HG03442 (cell line): ENCODE results near the gene CIT.
"Not testable (repeated sequence)": the region's sequence is repeated elsewhere in the genome, so short reads cannot be mapped to it uniquely, and the experiment has no call there.

Source experiments
- ATAC-seq: cut with Tn5 transposase; IDR thresholded peaks from one replicate; pipeline ENCODE4 v1.9.1; 2021; ENCODE audit warnings: mild to moderate bottlenecking, moderate library complexity; ENCODE audit not compliant: unreplicated experiment

CIT gene

DNA sequence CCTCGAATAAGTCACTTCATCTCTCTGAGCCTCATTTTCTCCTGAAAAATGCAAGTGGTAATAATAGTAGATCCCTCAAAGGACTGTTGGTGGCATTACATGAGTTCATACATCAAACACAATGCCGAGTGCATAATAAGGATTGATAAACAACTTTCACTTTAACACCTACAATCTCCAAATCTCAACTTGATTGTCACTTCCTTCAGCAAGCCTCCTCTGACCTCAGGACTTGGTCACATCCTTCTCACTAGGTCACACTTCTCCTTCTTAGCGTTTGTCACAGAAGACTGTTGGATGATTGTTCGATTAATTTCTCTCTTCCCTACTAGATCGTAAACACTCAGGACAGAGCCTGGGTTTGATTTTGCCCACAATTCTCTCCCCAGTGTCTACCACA is 217.0 kb downstream of the CIT start:
- no peak for ATAC-seq

DNA sequence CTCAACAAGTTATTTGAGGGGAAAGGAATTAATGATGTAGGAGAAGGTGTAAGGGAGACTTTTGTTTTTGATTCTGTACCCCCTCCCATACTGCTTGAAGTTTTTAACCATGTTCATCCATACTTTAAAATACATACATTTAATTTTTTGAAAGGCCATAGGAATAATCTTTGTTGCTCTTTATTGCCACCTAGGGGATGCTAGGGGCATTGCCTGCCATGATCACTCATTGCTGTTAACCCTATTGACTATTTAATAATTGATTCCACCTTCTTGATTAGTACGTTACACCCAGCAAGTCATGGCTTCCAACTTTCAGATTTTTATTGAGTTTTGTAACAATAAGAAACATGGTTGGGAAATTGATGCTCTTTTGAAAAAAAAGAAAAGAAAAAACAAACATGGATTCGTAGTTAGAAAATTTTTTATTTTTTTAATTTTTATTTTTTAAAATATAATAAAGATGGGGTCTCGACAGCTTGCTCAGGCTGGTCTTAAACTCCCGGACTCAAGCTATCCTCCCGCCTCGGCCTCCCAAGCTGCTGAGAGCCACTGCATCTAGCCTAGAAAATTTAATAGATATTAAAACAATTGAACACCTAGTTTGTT is 217.7 kb downstream of the CIT start:
- ATAC-seq, result no peak

DNA sequence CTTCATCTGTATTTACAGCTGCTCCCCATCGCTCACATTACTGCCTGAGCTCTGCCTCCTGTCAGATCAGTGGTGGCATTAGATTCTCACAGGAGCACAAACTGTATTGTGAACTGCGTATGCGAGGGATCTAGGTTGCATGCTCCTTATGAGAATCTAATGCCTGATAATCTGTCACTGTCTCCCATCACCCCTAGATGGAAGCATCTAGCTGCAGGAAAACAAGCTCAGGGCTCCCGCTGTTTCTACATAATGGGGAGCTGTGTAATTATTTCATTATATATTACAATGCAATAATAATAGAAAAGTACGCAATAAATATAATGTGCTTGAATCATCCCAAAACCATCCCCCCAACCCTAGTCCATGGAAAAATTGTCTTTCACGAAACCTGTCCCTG is 219.0 kb downstream of the CIT start:
- ATAC-seq, result not testable (repeated sequence)

DNA sequence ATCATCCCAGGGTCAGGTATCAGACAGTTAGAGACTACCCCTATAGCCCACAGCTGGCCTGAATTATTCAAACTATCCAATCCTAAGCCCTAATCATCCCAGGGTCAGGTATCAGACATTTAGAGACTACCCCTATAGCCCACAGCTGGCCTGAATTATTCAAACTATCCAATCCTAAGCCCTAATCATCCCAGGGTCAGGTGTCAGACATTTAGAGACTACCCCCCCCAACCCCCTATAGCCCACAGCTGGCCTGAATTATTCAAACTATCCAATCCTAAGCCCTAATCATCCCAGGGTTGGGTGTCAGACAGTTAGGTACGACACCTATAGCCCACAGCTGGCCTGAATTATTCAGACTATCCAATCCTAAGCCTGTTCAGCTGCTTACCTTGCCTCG is 220.1 kb downstream of the CIT start:
- not testable (repeated sequence) for ATAC-seq

DNA sequence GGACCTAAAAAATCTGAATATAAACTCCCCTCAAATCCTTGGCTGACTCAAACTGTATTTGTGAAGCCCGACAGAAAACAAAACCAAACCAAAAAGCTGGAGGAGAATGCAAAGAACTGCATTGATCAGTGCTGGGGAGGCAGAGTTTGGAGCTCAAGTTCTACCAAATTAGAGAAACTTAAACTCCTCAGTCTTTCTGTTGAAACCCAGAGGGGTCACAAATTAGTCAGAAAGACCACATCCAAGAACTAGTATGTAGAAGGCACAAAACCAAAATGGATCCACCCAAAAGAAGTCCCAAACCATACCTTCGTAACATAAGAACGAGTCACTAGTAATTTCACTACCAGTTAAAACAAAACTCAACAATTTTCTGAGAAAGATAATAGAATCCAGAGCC is 224.5 kb downstream of the CIT start:
- no peak for ATAC-seq

DNA sequence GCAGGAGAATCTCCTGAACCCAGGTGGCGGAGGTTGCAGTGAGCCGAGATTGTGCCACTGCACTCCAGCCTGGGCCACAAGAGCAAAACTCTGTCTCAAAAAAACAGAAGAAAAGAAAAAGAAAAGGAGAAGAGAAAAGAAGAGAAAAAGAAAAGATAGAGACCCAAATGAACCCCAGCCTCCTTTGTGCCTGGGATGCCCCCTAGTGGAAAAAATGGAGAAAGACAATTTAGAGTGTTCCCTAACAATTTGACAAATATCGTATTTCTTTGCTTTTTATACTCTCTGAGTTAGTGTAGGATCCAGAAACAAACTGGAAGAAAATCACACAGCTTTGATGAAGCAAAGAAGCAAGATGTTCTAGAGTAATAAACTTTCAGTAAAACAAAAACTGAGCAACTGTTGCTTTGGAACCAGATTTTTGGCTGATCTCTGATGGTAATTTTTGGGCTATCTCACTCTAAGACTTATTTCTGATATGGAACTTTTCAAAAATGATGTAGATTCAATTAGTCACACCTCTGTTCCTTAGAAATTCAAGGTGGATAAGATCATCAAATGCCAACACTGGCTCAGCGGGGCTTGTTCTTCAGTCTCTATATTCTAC is 227.8 kb downstream of the CIT start:
- ATAC-seq, result no peak

DNA sequence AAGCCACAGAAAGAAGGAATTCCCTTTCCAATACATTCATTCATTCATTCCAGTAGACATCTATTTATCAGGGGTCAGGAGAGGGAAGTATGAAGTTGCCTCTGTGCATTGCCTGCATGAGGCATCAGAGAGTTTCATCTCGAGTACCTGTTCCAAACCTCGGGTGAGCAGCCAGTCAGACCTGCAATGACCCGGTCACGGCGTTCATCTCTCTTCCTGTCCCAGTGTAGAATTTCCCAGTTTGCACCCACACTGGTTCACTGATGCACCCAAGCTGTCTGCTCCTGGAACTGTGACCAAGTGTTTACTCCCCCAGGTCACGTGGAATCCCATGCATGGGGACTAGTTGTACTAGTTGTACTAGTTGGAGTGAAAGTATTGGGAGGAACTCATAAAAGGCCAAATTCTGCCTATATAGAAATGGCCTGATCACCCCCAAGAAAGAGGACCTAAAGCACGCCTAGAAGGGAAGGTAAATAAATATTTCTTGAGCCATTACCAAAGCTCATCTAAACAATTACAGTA is 231.5 kb downstream of the CIT start:
- ATAC-seq, result no peak

DNA sequence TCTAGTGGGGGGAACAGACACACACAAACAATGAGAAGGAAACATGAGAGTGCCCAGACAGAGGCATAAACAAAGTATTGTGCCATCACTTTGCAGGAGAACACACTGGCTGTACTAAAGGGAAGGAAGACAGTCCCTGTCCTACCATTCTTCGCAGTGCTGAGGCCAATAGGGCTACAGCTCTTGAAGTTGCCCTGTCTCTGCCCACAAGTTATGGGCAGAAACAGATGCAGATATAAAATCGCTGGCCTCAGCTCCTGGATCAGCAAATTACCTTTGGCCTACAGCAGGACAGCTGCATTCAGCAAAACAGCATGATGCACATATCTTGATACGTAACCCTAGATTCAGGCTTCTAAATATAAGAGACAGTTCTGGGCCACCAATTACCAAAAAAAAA is 232.2 kb downstream of the CIT start:
- ATAC-seq, result no peak

DNA sequence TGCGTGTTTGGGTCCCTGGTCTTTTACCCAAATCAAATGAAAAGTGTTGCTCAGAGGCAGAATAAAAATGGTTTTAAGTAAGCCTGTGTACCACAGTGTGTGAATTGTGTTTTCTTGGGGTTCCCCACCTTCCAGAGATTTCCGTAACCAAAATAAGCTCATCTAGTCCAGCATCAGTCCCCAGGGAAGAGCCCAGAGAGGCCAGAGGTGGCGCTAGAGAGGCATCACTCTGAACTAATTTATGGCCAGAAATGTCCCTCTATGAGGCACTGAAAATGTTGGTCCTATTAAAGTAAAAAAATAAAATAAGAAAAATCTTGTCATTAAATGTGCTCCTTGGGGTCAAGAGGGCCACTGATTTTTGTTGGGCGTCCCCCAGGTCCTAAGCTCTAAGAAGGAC is 234.1 kb downstream of the CIT start:
- no peak for ATAC-seq
